GM23338 (cell line): ENCODE data around the gene RASGRP4. TPM values are rescaled to one million over a fixed set of nuclear protein-coding genes. Genes with fewer than 3 reads are reported as not detected.

Experiments used
- ATAC-seq: fragments of 200-7000 bp; cut with Tn5 transposase; 3 replicates; pipeline ENCODE4 v1.9.1; 2020
- DNase-seq: peaks from one replicate; pipeline ENCODE4 v3.0.0-alpha.2; 2015; ENCODE audit warnings: low spot score
- H2AFZ ChIP-seq: fragments of 200-600 bp; sonication (generic); 2 replicates; pipeline ENCODE4 v1.8.0; 2016; ENCODE audit warnings: antibody characterized with exemption, mild to moderate bottlenecking, moderate library complexity
- H3F3A ChIP-seq: fragments of 200-600 bp; sonication (generic); replicated peaks from 2 replicates; pipeline ENCODE4 v1.8.0; 2017; ENCODE audit warnings: antibody characterized with exemption, mixed run types, low read depth
- H3K27ac ChIP-seq: fragments of 200-600 bp; sonication (generic); 2 replicates; pipeline ENCODE4 v1.6.1; 2016; ENCODE audit warnings: low read depth
- H3K27me3 ChIP-seq: fragments of 200-600 bp; sonication (generic); 2 replicates; pipeline ENCODE4 v1.8.0; 2016; ENCODE audit warnings: mild to moderate bottlenecking, mixed run types, moderate library complexity; ENCODE audit not compliant: insufficient read depth
- H3K36me3 ChIP-seq: fragments of 200-600 bp; sonication (generic); 2 replicates; pipeline ENCODE4 v1.8.0; 2016; ENCODE audit warnings: mild to moderate bottlenecking; ENCODE audit not compliant: insufficient read depth
- H3K4me1 ChIP-seq: fragments of 200-600 bp; sonication (generic); 2 replicates; pipeline ENCODE4 v1.8.0; 2016; ENCODE audit warnings: mild to moderate bottlenecking, moderate library complexity; ENCODE audit not compliant: insufficient read depth
- H3K4me2 ChIP-seq: fragments of 200-600 bp; sonication (generic); 2 replicates; pipeline ENCODE4 v1.7.1; 2017; ENCODE audit warnings: mixed run types
- H3K4me3 ChIP-seq: fragments of 200-600 bp; sonication (generic); 2 replicates; pipeline ENCODE4 v1.6.1; 2016; ENCODE audit warnings: mixed run types
- H3K79me2 ChIP-seq: fragments of 200-600 bp; sonication (generic); replicated peaks from 2 replicates; pipeline ENCODE4 v1.8.0; 2017; ENCODE audit warnings: mild to moderate bottlenecking; ENCODE audit not compliant: insufficient read depth
- H3K9me2 ChIP-seq: fragments of 200-600 bp; sonication (generic); 2 replicates; pipeline ENCODE4 v1.8.0; 2017; ENCODE audit not compliant: insufficient read depth
- H4K20me1 ChIP-seq: fragments of 200-600 bp; sonication (generic); replicated peaks from 2 replicates; pipeline ENCODE4 v1.8.0; 2017; ENCODE audit warnings: mild to moderate bottlenecking; ENCODE audit not compliant: insufficient read depth
- H3K27ac Mint-ChIP-seq: 2 replicates; pipeline ENCODE4 v1.8.0; 2020; ENCODE audit warnings: inconsistent platforms, mild to moderate bottlenecking, moderate library complexity, mixed read lengths
- H3K27me3 Mint-ChIP-seq: 3 replicates; pipeline ENCODE4 v1.8.0; 2022; ENCODE audit warnings: low read depth, mild to moderate bottlenecking, moderate library complexity, mixed read lengths, inconsistent platforms; ENCODE audit not compliant: insufficient read depth, poor library complexity
- H3K36me3 Mint-ChIP-seq: 3 replicates; pipeline ENCODE4 v1.8.0; 2021; ENCODE audit warnings: low read depth, mild to moderate bottlenecking, inconsistent platforms, moderate library complexity, mixed read lengths
- H3K4me1 Mint-ChIP-seq: 3 replicates; pipeline ENCODE4 v1.8.0; 2020; ENCODE audit warnings: mild to moderate bottlenecking, inconsistent platforms, mixed read lengths
- H3K4me3 Mint-ChIP-seq: 3 replicates; pipeline ENCODE4 v1.8.0; 2021; ENCODE audit warnings: moderate library complexity, mild to moderate bottlenecking, inconsistent platforms, mixed read lengths
- H3K9me3 Mint-ChIP-seq: 3 replicates; pipeline ENCODE4 v1.8.0; 2020; ENCODE audit warnings: moderate library complexity, mild to moderate bottlenecking, inconsistent platforms, mixed read lengths
- CREB1 ChIP-seq: fragments of 250-450 bp; sonication (Bioruptor Pico); IDR thresholded peaks from 2 replicates; pipeline ENCODE4 v1.5.0; 2020; ENCODE audit warnings: low read depth, mild to moderate bottlenecking, moderate library complexity
- CTCF ChIP-seq, 2 experiments: fragments of 200-600 bp in 1 of 2; sonication (generic) in 1 of 2; conservative IDR thresholded peaks; 2 replicates each; pipeline versions ENCODE4 v1.5.1 to v1.6.1; 2016 to 2017; ENCODE audit warnings: antibody characterized with exemption in 2 of 2, low read depth in 2 of 2, mild to moderate bottlenecking in 2 of 2, moderate library complexity in 1 of 2
- EZH2 ChIP-seq: fragments of 200-600 bp; sonication (generic); IDR thresholded peaks from one replicate; pipeline ENCODE4 v1.8.0; 2017; ENCODE audit warnings: antibody characterized with exemption, mild to moderate bottlenecking, low read depth; ENCODE audit not compliant: unreplicated experiment
- EZH2phosphoT487 ChIP-seq: fragments of 200-600 bp; sonication (generic); IDR thresholded peaks from one replicate; pipeline ENCODE4 v1.8.1; 2018; ENCODE audit warnings: antibody characterized with exemption; ENCODE audit not compliant: unreplicated experiment
- JUNB ChIP-seq: IDR thresholded peaks from one replicate; pipeline ENCODE4 v1.6.1; 2016; ENCODE audit warnings: antibody characterized with exemption; ENCODE audit not compliant: unreplicated experiment
- NANOG ChIP-seq: IDR thresholded peaks from 2 replicates; pipeline ENCODE4 v1.6.1; 2016; ENCODE audit warnings: antibody characterized with exemption, borderline replicate concordance
- POLR2AphosphoS5 ChIP-seq: IDR thresholded peaks from 2 replicates; pipeline ENCODE4 v1.6.1; 2016; ENCODE audit warnings: antibody characterized with exemption, low read depth
- STAT1 ChIP-seq: IDR thresholded peaks from one replicate; pipeline ENCODE4 v1.6.1; 2016; ENCODE audit warnings: antibody characterized with exemption; ENCODE audit not compliant: unreplicated experiment
- ZNF331 ChIP-seq: fragments of 250-450 bp; sonication (Bioruptor Pico); IDR thresholded peaks from 2 replicates; pipeline ENCODE4 v1.5.0; 2020; ENCODE audit warnings: low read depth, mild to moderate bottlenecking, moderate library complexity
- ZNF462 ChIP-seq: fragments of 250-450 bp; sonication (Bioruptor Pico); IDR thresholded peaks from 2 replicates; pipeline ENCODE4 v1.5.0; 2020; ENCODE audit warnings: mild to moderate bottlenecking, moderate library complexity
- polyA plus RNA-seq: library from polyadenylated mRNA; unstranded; fragments of >200 nt; fragmentation: Nextera tagmentation; extraction: Ambion mirVana; gene quantifications from 2 replicates; pipeline ENCODE4 v1.2.1, GENCODE V29; 2016
- total RNA-seq: library from RNA; depleted of rRNA; stranded (reverse); fragments of >200 nt; shearing (Covaris generic); gene quantifications from 2 replicates; pipeline ENCODE4 v1.2.3, GENCODE V29; 2014
- TF ChIP-seq, protein P1 (sequence below): IDR thresholded peaks from one replicate; pipeline ENCODE4 v1.6.1; 2018; ENCODE audit warnings: antibody characterized with exemption; ENCODE audit not compliant: unreplicated experiment

The RASGRP4 gene
- total and polyA plus RNA-seq, 2 experiments from 2014 or later, result 1.6 to 3.6 TPM

GRCh38 chr19:38440592-38440991, 14.6 kb upstream of the RASGRP4 start:
- Histone ChIP-seq H3K4me3 (no peak overlapping the region), H3K4me2 (no peak overlapping the region), H3K27ac (no peak overlapping the region), H3K27me3 (no peaks in the 10 kb centered on the region), H3K79me2 (peaks cover 20% of the 10 kb centered on the region), H4K20me1 (no peaks in the 10 kb centered on the region; the same call in 1 of the 2 replicates), H3K4me1 (peaks cover 8% of the 10 kb centered on the region), H3K9me2 (no peaks in the 10 kb centered on the region), H2AFZ (no peak overlapping the region), H3K36me3 (peaks cover 10% of the 10 kb centered on the region; the same call in 1 of the 2 replicates), H3F3A (0 out of 2 replicates have a peak, but pooled peaks cover 6% of the 10 kb centered on the region)
- H3K9me3 Mint-ChIP-seq, result no peaks in the 10 kb centered on the region; the same call in 2 of the 3 replicates
- peaks cover 8% of the 10 kb centered on the region for H3K27me3 Mint-ChIP-seq
- TF ChIP-seq EZH2, result no peak
- TF ChIP-seq ZNF462, result no peak
- TF ChIP-seq CTCF (conservative IDR thresholded peaks at IDR 0.05; ENCODE audit: low read depth in 2 of 2), result no peak
- no peak for TF ChIP-seq STAT1
- no peak for TF ChIP-seq POLR2AphosphoS5
- TF ChIP-seq JUNB, result no peak
- TF ChIP-seq ZNF331 (CRISPR knock-in tag), result no peak
- TF ChIP-seq, protein P1, sequence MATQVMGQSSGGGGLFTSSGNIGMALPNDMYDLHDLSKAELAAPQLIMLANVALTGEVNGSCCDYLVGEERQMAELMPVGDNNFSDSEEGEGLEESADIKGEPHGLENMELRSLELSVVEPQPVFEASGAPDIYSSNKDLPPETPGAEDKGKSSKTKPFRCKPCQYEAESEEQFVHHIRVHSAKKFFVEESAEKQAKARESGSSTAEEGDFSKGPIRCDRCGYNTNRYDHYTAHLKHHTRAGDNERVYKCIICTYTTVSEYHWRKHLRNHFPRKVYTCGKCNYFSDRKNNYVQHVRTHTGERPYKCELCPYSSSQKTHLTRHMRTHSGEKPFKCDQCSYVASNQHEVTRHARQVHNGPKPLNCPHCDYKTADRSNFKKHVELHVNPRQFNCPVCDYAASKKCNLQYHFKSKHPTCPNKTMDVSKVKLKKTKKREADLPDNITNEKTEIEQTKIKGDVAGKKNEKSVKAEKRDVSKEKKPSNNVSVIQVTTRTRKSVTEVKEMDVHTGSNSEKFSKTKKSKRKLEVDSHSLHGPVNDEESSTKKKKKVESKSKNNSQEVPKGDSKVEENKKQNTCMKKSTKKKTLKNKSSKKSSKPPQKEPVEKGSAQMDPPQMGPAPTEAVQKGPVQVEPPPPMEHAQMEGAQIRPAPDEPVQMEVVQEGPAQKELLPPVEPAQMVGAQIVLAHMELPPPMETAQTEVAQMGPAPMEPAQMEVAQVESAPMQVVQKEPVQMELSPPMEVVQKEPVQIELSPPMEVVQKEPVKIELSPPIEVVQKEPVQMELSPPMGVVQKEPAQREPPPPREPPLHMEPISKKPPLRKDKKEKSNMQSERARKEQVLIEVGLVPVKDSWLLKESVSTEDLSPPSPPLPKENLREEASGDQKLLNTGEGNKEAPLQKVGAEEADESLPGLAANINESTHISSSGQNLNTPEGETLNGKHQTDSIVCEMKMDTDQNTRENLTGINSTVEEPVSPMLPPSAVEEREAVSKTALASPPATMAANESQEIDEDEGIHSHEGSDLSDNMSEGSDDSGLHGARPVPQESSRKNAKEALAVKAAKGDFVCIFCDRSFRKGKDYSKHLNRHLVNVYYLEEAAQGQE, result no peak
- TF ChIP-seq NANOG, result no peak
- TF ChIP-seq CREB1, result no peak
- no peak for TF ChIP-seq EZH2phosphoT487
- H3K27ac Mint-ChIP-seq, result no peak overlapping the region
- no peak overlapping the region for H3K4me3 Mint-ChIP-seq
- peaks cover 22% of the 10 kb centered on the region for H3K4me1 Mint-ChIP-seq
- peak; percentile 22 for DNase-seq
- ATAC-seq, result no peak
- peaks cover 42% of the 10 kb centered on the region for H3K36me3 Mint-ChIP-seq
